ENCODE results near the gene CECR2. TPM values are rescaled to one million over a fixed set of nuclear protein-coding genes. Genes with fewer than 3 reads are reported as not detected.
"Not testable (repeated sequence)": the region's sequence is repeated elsewhere in the genome, so short reads cannot be mapped to it uniquely, and the experiment has no call there.

Gene CECR2
- total and polyA plus RNA-seq, 2 donors = 0.27 to 0.42 TPM

DNA sequence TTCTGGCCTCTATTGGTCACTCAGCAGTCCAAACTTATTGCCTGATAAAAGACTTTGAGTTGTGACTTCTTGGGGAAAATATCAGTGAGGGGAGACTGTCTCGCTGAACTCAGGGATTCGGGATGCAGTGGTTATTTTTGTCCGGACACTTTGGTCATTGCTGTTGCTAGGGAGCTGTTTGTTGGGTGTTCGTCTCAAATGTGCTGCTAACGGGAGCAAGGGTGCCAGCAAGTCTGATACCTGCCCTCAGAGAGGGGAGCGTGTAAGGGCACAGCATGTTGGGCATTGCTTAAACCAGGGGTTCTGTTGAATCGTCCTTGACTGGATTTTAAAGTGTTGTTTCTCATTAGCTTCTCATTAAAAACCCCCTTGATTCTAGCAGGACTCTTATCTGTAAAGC is 144.8 kb downstream of the CECR2 start:
- H3K27me3 ChIP-seq (ENCODE audit: control insufficient read depth in 2 of 2, insufficient read depth in 1 of 2, low read length in 1 of 2) = peaks cover 0 to 3% of the 10 kb centered on the region in 2 donors
- WGBS = 97% methylated on average over 7 of the region's 7 CpGs
- DNase-seq (ENCODE audit: low read depth in 6 of 9, low spot score in 9 of 9) = no peak
- no peaks in the 10 kb centered on the region for H3K9me3 ChIP-seq (ENCODE audit: control insufficient read depth in 2 of 2, insufficient read depth in 1 of 2, low read length in 1 of 2)
- no peaks in the 10 kb centered on the region for H3K36me3 ChIP-seq (ENCODE audit: control insufficient read depth in 2 of 2, insufficient read depth in 2 of 2, low read length in 1 of 2)
- no peaks in the 10 kb centered on the region for H3K4me1 ChIP-seq (ENCODE audit: control insufficient read depth in 2 of 2, insufficient read depth in 2 of 2, low read length in 2 of 2)
- no peak overlapping the region for H3K27ac ChIP-seq (ENCODE audit: low read depth in 1 of 2, low read length in 1 of 2)
- H3K4me3 ChIP-seq (ENCODE audit: low read length in 2 of 2) = no peak overlapping the region

DNA sequence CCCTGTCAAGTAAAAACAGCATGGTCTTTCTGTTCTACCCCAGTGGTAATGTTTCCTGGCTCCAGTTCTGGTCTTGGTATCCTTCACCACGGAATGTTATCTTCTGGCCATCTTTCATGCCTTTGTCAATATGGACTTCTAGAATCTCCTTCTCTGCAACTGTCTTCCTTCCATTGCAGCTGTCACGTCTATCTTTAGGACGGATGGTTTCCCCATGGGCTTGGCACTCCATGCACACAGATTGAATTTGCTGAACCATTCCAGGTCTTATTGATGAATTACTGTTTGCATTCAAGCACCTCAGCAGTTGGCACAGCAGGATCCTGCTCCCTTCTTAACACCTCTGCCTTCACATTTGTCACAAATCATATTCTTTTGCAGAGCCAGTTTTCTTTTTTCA is 149.1 kb downstream of the CECR2 start:
- H3K9me3 ChIP-seq (ENCODE audit: control insufficient read depth in 2 of 2, insufficient read depth in 1 of 2, low read length in 1 of 2) = no peaks in the 10 kb centered on the region
- H3K27me3 ChIP-seq (ENCODE audit: control insufficient read depth in 2 of 2, insufficient read depth in 1 of 2, low read length in 1 of 2) = no peaks in the 10 kb centered on the region
- H3K4me3 ChIP-seq (ENCODE audit: low read length in 2 of 2) = no peak overlapping the region
- H3K36me3 ChIP-seq (ENCODE audit: control insufficient read depth in 2 of 2, insufficient read depth in 2 of 2, low read length in 1 of 2) = no peaks in the 10 kb centered on the region
- no peak for DNase-seq (ENCODE audit: low read depth in 6 of 9, low spot score in 9 of 9)
- H3K4me1 ChIP-seq (ENCODE audit: control insufficient read depth in 2 of 2, insufficient read depth in 2 of 2, low read length in 2 of 2) = no peaks in the 10 kb centered on the region
- no peak overlapping the region for H3K27ac ChIP-seq (ENCODE audit: low read depth in 1 of 2, low read length in 1 of 2)
- 93% methylated on average over 3 of the region's 3 CpGs for WGBS

GRCh38 chr22:17521971-17522370 is 152.7 kb downstream of the CECR2 start:
- not testable (repeated sequence) for DNase-seq (ENCODE audit: low read depth in 6 of 9, low spot score in 9 of 9); H3K4me3 ChIP-seq (ENCODE audit: low read length in 2 of 2); H3K36me3 ChIP-seq (ENCODE audit: control insufficient read depth in 2 of 2, insufficient read depth in 2 of 2, low read length in 1 of 2); H3K9me3 ChIP-seq (ENCODE audit: control insufficient read depth in 2 of 2, insufficient read depth in 1 of 2, low read length in 1 of 2); H3K27ac ChIP-seq (ENCODE audit: low read depth in 1 of 2, low read length in 1 of 2); H3K4me1 ChIP-seq (ENCODE audit: control insufficient read depth in 2 of 2, insufficient read depth in 2 of 2, low read length in 2 of 2); H3K27me3 ChIP-seq (ENCODE audit: control insufficient read depth in 2 of 2, insufficient read depth in 1 of 2, low read length in 1 of 2)
- WGBS = 96% methylated on average over 1 of the region's 1 CpG

DNA sequence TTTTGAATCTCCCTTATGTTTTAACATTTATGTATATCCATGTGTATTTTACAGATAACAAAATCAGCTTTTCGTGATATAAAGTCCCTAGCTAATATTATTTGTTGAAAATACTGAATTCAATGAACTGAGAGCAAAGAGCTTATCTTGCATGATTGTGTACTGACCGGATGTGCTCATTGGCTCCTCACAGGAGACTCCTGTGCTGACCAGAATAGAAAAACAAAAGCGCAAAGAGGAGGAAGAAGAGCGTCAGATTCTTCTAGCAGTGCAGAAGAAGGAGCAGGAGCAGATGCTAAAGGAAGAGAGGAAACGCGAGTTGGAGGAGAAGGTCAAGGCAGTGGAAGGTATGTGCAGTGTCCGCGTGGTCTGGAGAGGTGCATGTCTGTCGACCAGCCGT is 154.7 kb downstream of the CECR2 start:
- WGBS = 93% methylated on average over 10 of the region's 10 CpGs
- no peak for DNase-seq (ENCODE audit: low read depth in 6 of 9, low spot score in 9 of 9)
- Histone ChIP-seq H3K4me1 (ENCODE audit: control insufficient read depth in 2 of 2, insufficient read depth in 2 of 2, low read length in 2 of 2) (peaks cover 0 to 2% of the 10 kb centered on the region in 2 donors), H3K27me3 (ENCODE audit: control insufficient read depth in 2 of 2, insufficient read depth in 1 of 2, low read length in 1 of 2) (no peaks in the 10 kb centered on the region), H3K36me3 (ENCODE audit: control insufficient read depth in 2 of 2, insufficient read depth in 2 of 2, low read length in 1 of 2) (no peaks in the 10 kb centered on the region), H3K27ac (ENCODE audit: low read depth in 1 of 2, low read length in 1 of 2) (no peak overlapping the region), H3K9me3 (ENCODE audit: control insufficient read depth in 2 of 2, insufficient read depth in 1 of 2, low read length in 1 of 2) (no peaks in the 10 kb centered on the region), H3K4me3 (ENCODE audit: low read length in 2 of 2) (no peak overlapping the region)

GRCh38 chr22:17536269-17536668 is 167.0 kb downstream of the CECR2 start:
- Histone ChIP-seq H3K4me1 (ENCODE audit: control insufficient read depth in 2 of 2, insufficient read depth in 2 of 2, low read length in 2 of 2) (no peaks in the 10 kb centered on the region), H3K27ac (ENCODE audit: low read depth in 1 of 2, low read length in 1 of 2) (no peak overlapping the region), H3K9me3 (ENCODE audit: control insufficient read depth in 2 of 2, insufficient read depth in 1 of 2, low read length in 1 of 2) (no peaks in the 10 kb centered on the region), H3K27me3 (ENCODE audit: control insufficient read depth in 2 of 2, insufficient read depth in 1 of 2, low read length in 1 of 2) (no peaks in the 10 kb centered on the region), H3K4me3 (ENCODE audit: low read length in 2 of 2) (no peak overlapping the region), H3K36me3 (ENCODE audit: control insufficient read depth in 2 of 2, insufficient read depth in 2 of 2, low read length in 1 of 2) (no peaks in the 10 kb centered on the region)
- 94% methylated on average over 5 of the region's 5 CpGs for WGBS
- no peak for DNase-seq (ENCODE audit: low read depth in 6 of 9, low spot score in 9 of 9)

GRCh38 chr22:17537155-17537554 is 167.9 kb downstream of the CECR2 start:
- 97% methylated on average over 2 of the region's 2 CpGs for WGBS
- H3K27me3 ChIP-seq (ENCODE audit: control insufficient read depth in 2 of 2, insufficient read depth in 1 of 2, low read length in 1 of 2) = no peaks in the 10 kb centered on the region

DNA sequence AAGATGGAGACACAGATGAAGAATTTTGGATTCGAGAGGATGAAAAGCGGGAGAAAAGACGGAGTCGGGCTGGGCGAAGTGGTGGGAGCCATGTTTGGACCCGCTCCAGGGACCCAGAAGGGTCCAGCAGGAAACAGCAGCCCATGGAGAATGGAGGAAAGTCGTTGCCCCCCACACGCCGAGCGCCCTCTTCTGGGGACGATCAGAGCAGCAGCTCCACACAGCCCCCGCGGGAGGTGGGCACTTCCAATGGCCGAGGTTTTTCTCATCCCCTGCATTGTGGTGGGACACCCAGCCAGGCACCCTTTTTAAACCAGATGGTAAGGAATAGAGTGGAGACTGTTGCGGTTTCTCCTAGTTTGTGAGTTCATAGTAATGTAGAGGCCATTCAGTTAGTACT is 171.2 kb downstream of the CECR2 start:
- H3K36me3 ChIP-seq (ENCODE audit: control insufficient read depth in 2 of 2, insufficient read depth in 2 of 2, low read length in 1 of 2) = no peaks in the 10 kb centered on the region
- no peak for DNase-seq (ENCODE audit: low read depth in 6 of 9, low spot score in 9 of 9)
- no peaks in the 10 kb centered on the region for H3K27me3 ChIP-seq (ENCODE audit: control insufficient read depth in 2 of 2, insufficient read depth in 1 of 2, low read length in 1 of 2)
- H3K27ac ChIP-seq (ENCODE audit: low read depth in 1 of 2, low read length in 1 of 2) = no peak overlapping the region
- 91% methylated on average over 15 of the region's 15 CpGs for WGBS
- H3K4me1 ChIP-seq (ENCODE audit: control insufficient read depth in 2 of 2, insufficient read depth in 2 of 2, low read length in 2 of 2) = no peaks in the 10 kb centered on the region
- H3K9me3 ChIP-seq (ENCODE audit: control insufficient read depth in 2 of 2, insufficient read depth in 1 of 2, low read length in 1 of 2) = no peaks in the 10 kb centered on the region
- H3K4me3 ChIP-seq (ENCODE audit: low read length in 2 of 2) = no peak overlapping the region

More at GRCh38 chr22:17537155-17537554, 167.9 kb downstream of the CECR2 start:
- H3K36me3 ChIP-seq (ENCODE audit: control insufficient read depth in 2 of 2, insufficient read depth in 2 of 2, low read length in 1 of 2) = no peaks in the 10 kb centered on the region
- no peaks in the 10 kb centered on the region for H3K9me3 ChIP-seq (ENCODE audit: control insufficient read depth in 2 of 2, insufficient read depth in 1 of 2, low read length in 1 of 2)
- no peaks in the 10 kb centered on the region for H3K4me1 ChIP-seq (ENCODE audit: control insufficient read depth in 2 of 2, insufficient read depth in 2 of 2, low read length in 2 of 2)
- DNase-seq (ENCODE audit: low read depth in 6 of 9, low spot score in 9 of 9) = no peak
- H3K27ac ChIP-seq (ENCODE audit: low read depth in 1 of 2, low read length in 1 of 2) = no peak overlapping the region
- H3K4me3 ChIP-seq (ENCODE audit: low read length in 2 of 2) = no peak overlapping the region

DNA sequence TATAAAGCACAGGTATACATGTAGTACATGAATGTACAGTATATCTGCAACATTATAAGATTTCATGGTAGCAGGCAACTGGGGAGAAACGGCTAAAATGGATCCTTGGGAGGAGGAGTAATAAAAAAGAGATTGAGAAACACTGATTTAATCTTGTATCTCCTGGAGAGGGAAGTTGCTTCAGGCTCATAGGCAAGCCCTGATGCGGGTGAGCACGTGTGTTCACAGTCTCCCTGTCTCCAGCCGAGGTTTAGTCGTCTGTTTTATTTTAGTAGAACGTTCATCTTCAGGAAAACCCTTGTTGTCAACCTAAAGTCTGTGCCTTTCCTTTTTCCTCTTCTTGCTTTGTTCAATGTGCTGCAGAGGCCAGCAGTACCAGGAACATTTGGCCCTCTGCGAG is 172.2 kb downstream of the CECR2 start:
- Histone ChIP-seq H3K27me3 (ENCODE audit: control insufficient read depth in 2 of 2, insufficient read depth in 1 of 2, low read length in 1 of 2) (no peaks in the 10 kb centered on the region), H3K4me1 (ENCODE audit: control insufficient read depth in 2 of 2, insufficient read depth in 2 of 2, low read length in 2 of 2) (no peaks in the 10 kb centered on the region), H3K4me3 (ENCODE audit: low read length in 2 of 2) (no peak overlapping the region), H3K27ac (ENCODE audit: low read depth in 1 of 2, low read length in 1 of 2) (no peak overlapping the region), H3K36me3 (ENCODE audit: control insufficient read depth in 2 of 2, insufficient read depth in 2 of 2, low read length in 1 of 2) (no peaks in the 10 kb centered on the region), H3K9me3 (ENCODE audit: control insufficient read depth in 2 of 2, insufficient read depth in 1 of 2, low read length in 1 of 2) (no peaks in the 10 kb centered on the region)
- DNase-seq (ENCODE audit: low read depth in 6 of 9, low spot score in 9 of 9) = no peak
- 92% methylated on average over 7 of the region's 7 CpGs for WGBS

DNA sequence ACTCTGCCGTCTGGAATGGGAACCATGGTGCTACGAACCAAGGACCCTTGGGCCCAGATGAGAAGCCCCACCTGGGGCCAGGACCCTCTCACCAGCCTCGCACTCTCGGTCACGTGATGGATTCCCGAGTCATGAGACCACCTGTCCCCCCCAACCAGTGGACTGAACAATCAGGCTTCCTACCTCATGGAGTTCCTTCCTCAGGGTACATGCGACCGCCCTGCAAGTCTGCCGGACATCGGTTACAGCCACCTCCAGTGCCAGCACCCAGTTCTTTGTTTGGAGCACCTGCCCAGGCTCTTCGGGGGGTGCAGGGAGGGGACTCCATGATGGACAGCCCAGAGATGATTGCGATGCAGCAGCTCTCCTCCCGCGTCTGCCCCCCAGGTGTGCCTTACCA is 173.2 kb downstream of the CECR2 start:
- peaks cover under 1 to 3% of the 10 kb centered on the region in 2 donors for H3K4me1 ChIP-seq (ENCODE audit: control insufficient read depth in 2 of 2, insufficient read depth in 2 of 2, low read length in 2 of 2)
- H3K27ac ChIP-seq (ENCODE audit: low read depth in 1 of 2, low read length in 1 of 2) = no peak overlapping the region
- no peak overlapping the region for H3K4me3 ChIP-seq (ENCODE audit: low read length in 2 of 2)
- WGBS = 97% methylated on average over 14 of the region's 14 CpGs
- DNase-seq (ENCODE audit: low read depth in 6 of 9, low spot score in 9 of 9) = no peak
- no peaks in the 10 kb centered on the region for H3K27me3 ChIP-seq (ENCODE audit: control insufficient read depth in 2 of 2, insufficient read depth in 1 of 2, low read length in 1 of 2)
- H3K9me3 ChIP-seq (ENCODE audit: control insufficient read depth in 2 of 2, insufficient read depth in 1 of 2, low read length in 1 of 2) = no peaks in the 10 kb centered on the region
- H3K36me3 ChIP-seq (ENCODE audit: control insufficient read depth in 2 of 2, insufficient read depth in 2 of 2, low read length in 1 of 2) = no peaks in the 10 kb centered on the region
